HepG2 (cell line): ENCODE data around the gene PTK7. TPM values are rescaled to one million over a fixed set of nuclear protein-coding genes. Genes with fewer than 3 reads are reported as not detected.

Experiments
- AGO1 ChIP-seq: fragments of 200-400 bp; formaldehyde crosslinking; IDR thresholded peaks from 2 replicates; pipeline ENCODE4 v1.6.1; 2017; ENCODE audit warnings: mild to moderate bottlenecking, low read depth, low read length, moderate library complexity; ENCODE audit not compliant: poor library complexity, severe bottlenecking
- CHCHD3 ChIP-seq: sonication (generic); formaldehyde crosslinking; IDR thresholded peaks from 2 replicates; pipeline ENCODE4 v1.8.0; 2022; ENCODE audit warnings: mild to moderate bottlenecking, missing genetic modification reagents, moderate library complexity
- FOXA1 ChIP-seq, 2 experiments: fragments of 450-650 bp in 1 of 2; sonication (generic) in 1 of 2; formaldehyde crosslinking in 1 of 2; IDR thresholded peaks; 2 replicates each; pipeline versions ENCODE4 v1.4.0 to v1.6.1; 2016 to 2020; ENCODE audit warnings: missing genetic modification reagents in 1 of 2
- GPN1 ChIP-seq: sonication (generic); formaldehyde crosslinking; IDR thresholded peaks from 2 replicates; pipeline ENCODE4 v1.5.1; 2020; ENCODE audit warnings: missing genetic modification reagents, borderline replicate concordance
- KDM4B ChIP-seq: sonication (generic); formaldehyde crosslinking; IDR thresholded peaks from 2 replicates; pipeline ENCODE4 v1.4.0; 2020; ENCODE audit warnings: missing genetic modification reagents
- NBN ChIP-seq: fragments of 450-650 bp; conservative IDR thresholded peaks from 2 replicates; pipeline ENCODE4 v1.6.1; 2017
- NR2F1 ChIP-seq, 2 experiments: fragments of 450-650 bp in 1 of 2; formaldehyde crosslinking in 1 of 2; IDR thresholded peaks; 2 replicates each; pipeline versions ENCODE4 v1.5.0 to v1.6.1; 2016 to 2020; ENCODE audit warnings: mild to moderate bottlenecking in 1 of 2, missing compliant biosample characterization in 1 of 2, missing genetic modification reagents in 1 of 2, moderate library complexity in 1 of 2
- POLR2A ChIP-seq, 2 experiments: IDR thresholded peaks; 2 replicates each; pipeline ENCODE4 v1.6.1; 2011; ENCODE audit warnings: low read depth in 2 of 2, low read length in 2 of 2, mild to moderate bottlenecking in 1 of 2, moderate library complexity in 1 of 2; ENCODE audit not compliant: insufficient read depth in 1 of 2
- RARA ChIP-seq: IDR thresholded peaks from 2 replicates; pipeline ENCODE4 v1.6.1; 2016; ENCODE audit warnings: missing genetic modification reagents, missing compliant biosample characterization
- RBFOX2 ChIP-seq: fragments of 200-400 bp; formaldehyde crosslinking; IDR thresholded peaks from 2 replicates; pipeline ENCODE4 v1.6.1; 2017; ENCODE audit warnings: low read depth, mild to moderate bottlenecking, low read length
- RFXAP ChIP-seq: sonication (generic); formaldehyde crosslinking; IDR thresholded peaks from 2 replicates; pipeline ENCODE4 v1.4.0; 2020; ENCODE audit warnings: missing genetic modification reagents, borderline replicate concordance
- SMAD3 ChIP-seq: sonication (generic); formaldehyde crosslinking; IDR thresholded peaks from 2 replicates; pipeline ENCODE4 v1.4.0; 2020; ENCODE audit warnings: missing genetic modification reagents
- SMAD9 ChIP-seq: sonication (generic); formaldehyde crosslinking; IDR thresholded peaks from 2 replicates; pipeline ENCODE4 v1.5.1; 2020; ENCODE audit warnings: mild to moderate bottlenecking, missing genetic modification reagents
- ZFP36 ChIP-seq: fragments of 150-350 bp; IDR thresholded peaks from 2 replicates; pipeline ENCODE4 v1.6.1; 2018; ENCODE audit warnings: borderline replicate concordance, low read length, low read depth; ENCODE audit not compliant: partially characterized antibody
- ZFP41 ChIP-seq: sonication (generic); formaldehyde crosslinking; IDR thresholded peaks from 2 replicates; pipeline ENCODE4 v1.4.0; 2020; ENCODE audit warnings: mild to moderate bottlenecking, missing genetic modification reagents, borderline replicate concordance
- ZNF180 ChIP-seq: sonication (generic); formaldehyde crosslinking; IDR thresholded peaks from 2 replicates; pipeline ENCODE4 v1.4.0; 2020; ENCODE audit warnings: low read depth, missing genetic modification reagents, borderline replicate concordance
- ZNF589 ChIP-seq: sonication (generic); formaldehyde crosslinking; conservative IDR thresholded peaks from 2 replicates; pipeline ENCODE4 v1.8.0; 2022; ENCODE audit warnings: mild to moderate bottlenecking, moderate library complexity, missing genetic modification reagents
- ZNF747 ChIP-seq: sonication (generic); formaldehyde crosslinking; IDR thresholded peaks from 2 replicates; pipeline ENCODE4 v1.8.1; 2023; ENCODE audit warnings: missing genetic modification reagents, mild to moderate bottlenecking, borderline replicate concordance
- polyA plus RNA-seq, 8 experiments: library from polyadenylated mRNA; depleted of rRNA in 3 of 8; stranded (reverse) in 7 of 8; unstranded in 1 of 8; fragments of >200 nt; fragmentation: Illumina TruSeq in 4 of 8; extraction: Trizol in 4 of 8; gene quantifications; 2 replicates each; pipeline versions ENCODE4 v1.2.1 to v1.2.3, GENCODE V29; 2011 to 2016; ENCODE audit warnings: low read depth in 4 of 8, missing spikeins in 1 of 8, mixed read lengths in 1 of 8; ENCODE audit not compliant: insufficient read depth in 1 of 8
- total RNA-seq, 5 experiments: library from RNA; depleted of rRNA; stranded (reverse); fragments of >200 nt; fragmentation: Illumina TruSeq; extraction: Trizol; gene quantifications; 2 replicates each; pipeline ENCODE4 v1.2.3, GENCODE V29; 2016; ENCODE audit warnings: low read depth in 1 of 5
- TF ChIP-seq, protein P1 (sequence below): IDR thresholded peaks from 2 replicates; pipeline ENCODE4 v1.6.1; 2016
- TF ChIP-seq, protein P2 (sequence below): sonication (generic); formaldehyde crosslinking; IDR thresholded peaks from 2 replicates; pipeline ENCODE4 v1.5.1; 2020; ENCODE audit warnings: missing genetic modification reagents, mild to moderate bottlenecking, borderline replicate concordance
- TF ChIP-seq, protein P3 (sequence below): conservative IDR thresholded peaks from 2 replicates; pipeline ENCODE4 v1.6.1; 2018; ENCODE audit warnings: missing genetic modification reagents

The PTK7 gene
- total and polyA plus RNA-seq, 2 of the 13 experiments (the other 11 are each of a cell fraction or from before 2014, with no cell fraction given): 98.5 to 99.8 TPM

DNA sequence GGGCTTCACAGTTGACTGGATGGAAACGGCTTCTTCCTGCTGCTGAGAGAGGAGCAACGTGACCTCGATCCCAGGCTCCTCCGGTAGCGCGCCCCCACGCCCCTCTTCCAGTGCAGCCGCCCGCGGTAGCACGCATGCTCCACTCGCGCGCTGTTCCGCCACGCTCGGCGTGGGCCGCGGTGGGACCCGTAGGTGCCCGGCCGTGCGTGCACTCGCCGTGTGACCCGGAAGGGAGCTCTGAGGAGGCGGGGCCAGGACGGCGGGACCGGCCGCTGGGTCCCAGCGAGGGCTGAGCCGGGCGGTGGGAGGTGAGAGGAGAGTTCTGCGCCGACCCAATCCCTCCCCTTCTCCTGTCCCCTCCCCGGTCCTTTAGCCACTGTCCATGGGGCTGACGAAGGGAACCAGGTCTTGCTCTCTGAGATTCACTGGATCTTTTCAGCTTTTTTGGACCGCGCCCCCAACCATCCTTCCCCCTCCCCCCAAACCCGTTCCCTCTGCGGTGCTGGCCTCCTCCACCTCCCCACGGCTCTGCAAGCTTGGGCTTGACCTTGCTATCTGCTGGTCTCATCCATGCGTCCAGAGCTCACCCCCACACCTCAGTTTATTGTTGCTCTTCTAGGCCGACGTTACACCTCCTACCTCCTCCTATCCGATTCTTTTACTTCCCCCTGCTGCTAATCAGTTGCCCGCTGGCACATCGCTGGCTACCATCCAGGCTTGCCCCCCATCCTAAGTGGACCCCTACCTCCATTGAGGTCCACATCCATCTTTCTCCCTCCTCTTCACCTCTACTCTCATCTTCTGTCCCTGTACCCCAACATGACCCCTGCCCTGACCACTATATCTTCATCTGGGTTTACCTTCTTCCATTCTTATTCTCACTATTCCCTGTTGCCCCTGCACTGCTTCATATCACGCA is 106.1 kb downstream of the PTK7 start, which contains the start of gene CUL9 (continued):
- peak in 1 of 2 experiments; percentile 46; a peak in 1 of 4 replicates for TF ChIP-seq NR2F1 (CRISPR knock-in tag; IDR thresholded peaks at IDR 0.05)
- TF ChIP-seq ZNF747 (CRISPR knock-in tag): peak; percentile 56; the same call in 1 of the 2 replicates
- no peak; the same call in 1 of the 2 replicates for TF ChIP-seq GPN1 (CRISPR knock-in tag)
- TF ChIP-seq AGO1: peak; percentile 92
- TF ChIP-seq ZFP41 (CRISPR knock-in tag): no peak
- TF ChIP-seq KDM4B (CRISPR knock-in tag): peak; percentile 40; the same call in 1 of the 2 replicates
- TF ChIP-seq POLR2A (IDR thresholded peaks at IDR 0.05; ENCODE audit: insufficient read depth in 1 of 2, low read depth in 2 of 2, low read length in 2 of 2): peak; percentile 62 to 86; a peak in 3 of 4 replicates
- no peak for TF ChIP-seq FOXA1 (IDR thresholded peaks at IDR 0.05)
- peak; percentile 54; the same call in 1 of the 2 replicates for TF ChIP-seq FOXA1 (CRISPR knock-in tag; IDR thresholded peaks at IDR 0.05)
- TF ChIP-seq, protein P1, sequence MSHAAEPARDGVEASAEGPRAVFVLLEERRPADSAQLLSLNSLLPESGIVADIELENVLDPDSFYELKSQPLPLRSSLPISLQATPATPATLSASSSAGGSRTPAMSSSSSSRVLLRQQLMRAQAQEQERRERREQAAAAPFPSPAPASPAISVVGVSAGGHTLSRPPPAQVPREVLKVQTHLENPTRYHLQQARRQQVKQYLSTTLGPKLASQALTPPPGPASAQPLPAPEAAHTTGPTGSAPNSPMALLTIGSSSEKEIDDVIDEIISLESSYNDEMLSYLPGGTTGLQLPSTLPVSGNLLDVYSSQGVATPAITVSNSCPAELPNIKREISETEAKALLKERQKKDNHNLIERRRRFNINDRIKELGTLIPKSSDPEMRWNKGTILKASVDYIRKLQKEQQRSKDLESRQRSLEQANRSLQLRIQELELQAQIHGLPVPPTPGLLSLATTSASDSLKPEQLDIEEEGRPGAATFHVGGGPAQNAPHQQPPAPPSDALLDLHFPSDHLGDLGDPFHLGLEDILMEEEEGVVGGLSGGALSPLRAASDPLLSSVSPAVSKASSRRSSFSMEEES: peak; percentile 94
- TF ChIP-seq NBN: no peak
- TF ChIP-seq ZNF589 (CRISPR knock-in tag): peak; percentile 80; the same call in 1 of the 2 replicates
- TF ChIP-seq SMAD9 (CRISPR knock-in tag): no peak
- peak; percentile 96 for TF ChIP-seq CHCHD3 (CRISPR knock-in tag)
- no peak for TF ChIP-seq SMAD3 (CRISPR knock-in tag)
- TF ChIP-seq, protein P2, sequence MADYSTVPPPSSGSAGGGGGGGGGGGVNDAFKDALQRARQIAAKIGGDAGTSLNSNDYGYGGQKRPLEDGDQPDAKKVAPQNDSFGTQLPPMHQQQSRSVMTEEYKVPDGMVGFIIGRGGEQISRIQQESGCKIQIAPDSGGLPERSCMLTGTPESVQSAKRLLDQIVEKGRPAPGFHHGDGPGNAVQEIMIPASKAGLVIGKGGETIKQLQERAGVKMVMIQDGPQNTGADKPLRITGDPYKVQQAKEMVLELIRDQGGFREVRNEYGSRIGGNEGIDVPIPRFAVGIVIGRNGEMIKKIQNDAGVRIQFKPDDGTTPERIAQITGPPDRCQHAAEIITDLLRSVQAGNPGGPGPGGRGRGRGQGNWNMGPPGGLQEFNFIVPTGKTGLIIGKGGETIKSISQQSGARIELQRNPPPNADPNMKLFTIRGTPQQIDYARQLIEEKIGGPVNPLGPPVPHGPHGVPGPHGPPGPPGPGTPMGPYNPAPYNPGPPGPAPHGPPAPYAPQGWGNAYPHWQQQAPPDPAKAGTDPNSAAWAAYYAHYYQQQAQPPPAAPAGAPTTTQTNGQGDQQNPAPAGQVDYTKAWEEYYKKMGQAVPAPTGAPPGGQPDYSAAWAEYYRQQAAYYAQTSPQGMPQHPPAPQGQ: no peak
- peak; percentile 83; the same call in 1 of the 2 replicates for TF ChIP-seq RFXAP
- peak; percentile 70 for TF ChIP-seq RARA (CRISPR knock-in tag)
- TF ChIP-seq, protein P3, sequence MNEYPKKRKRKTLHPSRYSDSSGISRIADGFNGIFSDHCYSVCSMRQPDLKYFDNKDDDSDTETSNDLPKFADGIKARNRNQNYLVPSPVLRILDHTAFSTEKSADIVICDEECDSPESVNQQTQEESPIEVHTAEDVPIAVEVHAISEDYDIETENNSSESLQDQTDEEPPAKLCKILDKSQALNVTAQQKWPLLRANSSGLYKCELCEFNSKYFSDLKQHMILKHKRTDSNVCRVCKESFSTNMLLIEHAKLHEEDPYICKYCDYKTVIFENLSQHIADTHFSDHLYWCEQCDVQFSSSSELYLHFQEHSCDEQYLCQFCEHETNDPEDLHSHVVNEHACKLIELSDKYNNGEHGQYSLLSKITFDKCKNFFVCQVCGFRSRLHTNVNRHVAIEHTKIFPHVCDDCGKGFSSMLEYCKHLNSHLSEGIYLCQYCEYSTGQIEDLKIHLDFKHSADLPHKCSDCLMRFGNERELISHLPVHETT (CRISPR knock-in tag): peak; percentile 94
- TF ChIP-seq ZFP36: no peak
- TF ChIP-seq ZNF180 (CRISPR knock-in tag): 0 out of 2 replicates have a peak, but pooled peaks have one; percentile 37
- TF ChIP-seq RBFOX2: peak; percentile 95
